ENCODE data around the gene TTC16. TPM values are rescaled to one million over a fixed set of nuclear protein-coding genes. Genes with fewer than 3 reads are reported as not detected.

Gene TTC16, protein sequence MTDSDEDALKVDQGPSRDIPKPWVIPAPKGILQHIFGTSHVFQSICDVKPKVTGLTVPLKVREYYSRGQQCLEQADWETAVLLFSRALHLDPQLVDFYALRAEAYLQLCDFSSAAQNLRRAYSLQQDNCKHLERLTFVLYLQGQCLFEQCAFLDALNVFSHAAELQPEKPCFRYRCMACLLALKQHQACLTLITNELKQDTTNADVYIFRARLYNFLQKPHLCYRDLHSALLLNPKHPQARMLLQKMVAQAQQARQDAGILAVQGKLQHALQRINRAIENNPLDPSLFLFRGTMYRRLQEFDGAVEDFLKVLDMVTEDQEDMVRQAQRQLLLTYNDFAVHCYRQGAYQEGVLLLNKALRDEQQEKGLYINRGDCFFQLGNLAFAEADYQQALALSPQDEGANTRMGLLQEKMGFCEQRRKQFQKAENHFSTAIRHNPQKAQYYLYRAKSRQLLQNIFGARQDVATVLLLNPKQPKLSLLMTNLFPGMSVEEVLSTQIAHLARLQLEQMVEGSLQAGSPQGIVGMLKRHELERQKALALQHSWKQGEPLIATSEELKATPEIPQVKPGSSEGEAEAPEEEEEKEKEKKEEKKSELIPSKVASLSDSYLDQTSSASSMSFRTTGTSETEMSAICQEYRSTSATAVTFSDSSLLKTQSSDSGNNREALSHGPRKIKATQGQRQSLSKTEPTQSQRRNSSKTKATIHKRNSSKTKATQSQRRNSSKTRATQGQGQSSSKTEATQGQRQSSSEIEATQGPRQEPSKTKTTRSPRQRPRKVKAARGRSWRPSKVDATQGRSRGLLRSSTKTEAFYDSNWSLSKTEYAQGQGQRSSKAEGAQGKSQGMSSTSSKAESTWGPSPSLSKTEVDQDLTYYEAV
- polyA plus RNA-seq (2013, experiment 1 of 2) = 0.01 TPM
- polyA plus RNA-seq (2013, experiment 2 of 2) = not detected

- H3K27ac ChIP-seq (ENCODE audit: low read depth, low read length) = no peak within 1 kb of the TSS
- H2BK120ac ChIP-seq (ENCODE audit: low read depth, low read length) = no peak within 1 kb of the TSS
- H3K79me2 ChIP-seq (ENCODE audit: control insufficient read depth, insufficient read depth, low read length) = no peaks in the 10 kb centered on the region
- no peaks in the 10 kb centered on the region for H3K79me1 ChIP-seq (ENCODE audit: low read length)
- no peak within 1 kb of the TSS for H4K5ac ChIP-seq (ENCODE audit: low read length)
- H2AK5ac ChIP-seq (ENCODE audit: low read length) = no peak within 1 kb of the TSS
- H3K4me3 ChIP-seq (ENCODE audit: low read length) = peak within 1 kb of the TSS; percentile 79
- no peak within 1 kb of the TSS for H3K23ac ChIP-seq (ENCODE audit: low read length)
- no peak within 1 kb of the TSS for H3K18ac ChIP-seq (ENCODE audit: low read length)
- peak within 1 kb of the TSS; percentile 78 for H3K9ac ChIP-seq (ENCODE audit: low read length)
- peak within 1 kb of the TSS; percentile 85 for H3K56ac ChIP-seq (ENCODE audit: low read length)
- H3K27me3 ChIP-seq (ENCODE audit: insufficient read depth, low read length, poor library complexity) = no peaks in the 10 kb centered on the region
- no peaks in the 10 kb centered on the region for H3K36me3 ChIP-seq (ENCODE audit: control insufficient read depth, insufficient read depth, low read length)
- H3K4ac ChIP-seq (ENCODE audit: low read depth, low read length) = no peak within 1 kb of the TSS
- H4K8ac ChIP-seq (ENCODE audit: low read depth, low read length) = no peak within 1 kb of the TSS
- no peak within 1 kb of the TSS for H2BK15ac ChIP-seq (replicated peaks; ENCODE audit: low read depth)
- no peaks in the 10 kb centered on the region for H3K4me1 ChIP-seq (ENCODE audit: control insufficient read depth, low read depth, low read length)
- DNase-seq = peak; percentile 98
- H2BK5ac ChIP-seq (ENCODE audit: low read length) = no peak within 1 kb of the TSS
- peak within 1 kb of the TSS; percentile 91 for H3K4me2 ChIP-seq (ENCODE audit: low read length)
- WGBS (ENCODE audit: extremely low coverage, insufficient coverage, low lambda C conversion rate) = no CpG with 5 or more reads among the region's 65 CpGs
Measured at GRCh38 chr9:127715470-127716337, at the start of gene TTC16, which contains the start of gene PTRH1. TTC16 (plus strand) TSS chr9:127716079; CDS start chr9:127716146, 67 bp downstream. PTRH1 (minus strand) TSS chr9:127715663; CDS start chr9:127715639, 24 bp downstream.

DNA sequence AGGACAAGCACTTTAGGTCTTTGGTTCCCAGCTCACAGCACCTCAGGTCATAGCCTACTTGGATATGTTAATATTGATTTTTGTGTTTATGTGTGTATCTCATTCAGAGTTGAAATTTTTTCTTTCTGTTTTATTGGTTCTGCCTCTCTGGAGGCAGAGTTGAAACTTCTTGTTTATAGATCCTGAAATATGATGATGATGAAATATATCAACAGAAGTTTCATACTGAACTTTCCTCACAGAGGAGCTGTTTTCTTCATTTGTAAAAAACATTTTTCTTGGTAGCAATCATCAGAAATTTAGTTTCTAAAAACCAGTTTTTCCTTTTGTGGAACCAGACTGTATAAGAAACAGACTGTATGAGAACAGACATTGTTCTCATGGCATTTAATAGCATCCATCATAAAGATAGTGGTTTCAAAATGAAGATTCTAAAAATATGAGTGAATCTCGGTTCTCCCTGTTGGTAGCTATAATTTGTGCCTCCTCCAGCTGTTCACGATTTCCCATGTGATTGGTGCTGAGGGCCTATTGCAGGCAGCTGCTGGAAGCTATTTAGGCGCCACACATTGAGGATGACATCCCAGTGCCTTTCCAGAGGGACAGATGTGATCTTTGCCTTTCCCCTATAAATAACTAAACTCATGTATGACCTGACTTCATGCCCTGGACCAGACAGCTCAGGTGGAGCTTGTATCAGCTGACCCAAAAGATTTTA is 48.6 kb upstream of the TTC16 start:
- H3K36me3 ChIP-seq (ENCODE audit: control insufficient read depth, insufficient read depth, low read length) = no peaks in the 10 kb centered on the region
- WGBS (ENCODE audit: extremely low coverage, insufficient coverage, low lambda C conversion rate) = no CpG with 5 or more reads among the region's 3 CpGs

DNA sequence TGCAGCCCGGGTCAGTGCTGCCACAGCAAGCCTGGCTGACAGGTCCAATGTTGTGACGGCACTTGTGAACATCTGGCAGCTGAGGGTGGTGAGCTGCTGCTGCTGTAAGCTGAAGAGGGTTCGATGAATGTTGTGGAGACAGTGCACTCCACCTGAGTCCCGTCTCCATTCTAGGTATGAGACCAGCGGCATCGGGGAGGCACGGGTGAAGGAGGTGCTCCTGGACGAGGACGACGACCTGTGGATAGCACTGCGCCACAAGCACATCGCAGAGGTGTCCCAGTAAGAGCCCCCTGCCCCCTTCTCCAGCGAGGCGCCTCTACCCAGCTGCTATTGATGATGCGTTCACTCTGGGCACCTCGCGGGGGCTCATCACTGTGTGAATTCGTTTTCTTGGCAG is 48.0 kb upstream of the TTC16 start:
- no peak for DNase-seq
- no peak overlapping the region for H3K4ac ChIP-seq (ENCODE audit: low read depth, low read length)
- no peak overlapping the region for H3K18ac ChIP-seq (ENCODE audit: low read length)
- no peak overlapping the region for H2AK5ac ChIP-seq (ENCODE audit: low read length)
- H3K79me1 ChIP-seq (ENCODE audit: low read length) = no peaks in the 10 kb centered on the region
- no peak overlapping the region for H3K9ac ChIP-seq (ENCODE audit: low read length)
- no peak overlapping the region for H2BK15ac ChIP-seq (replicated peaks; ENCODE audit: low read depth)
- no peak overlapping the region for H2BK5ac ChIP-seq (ENCODE audit: low read length)
- no peak overlapping the region for H2BK120ac ChIP-seq (ENCODE audit: low read depth, low read length)
- no peaks in the 10 kb centered on the region for H3K27me3 ChIP-seq (ENCODE audit: insufficient read depth, low read length, poor library complexity)
- no peak overlapping the region for H3K4me2 ChIP-seq (ENCODE audit: low read length)
- H3K23ac ChIP-seq (ENCODE audit: low read length) = no peak overlapping the region
- no CpG with 5 or more reads among the region's 18 CpGs for WGBS (ENCODE audit: extremely low coverage, insufficient coverage, low lambda C conversion rate)
- H3K79me2 ChIP-seq (ENCODE audit: control insufficient read depth, insufficient read depth, low read length) = no peaks in the 10 kb centered on the region
- no peaks in the 10 kb centered on the region for H3K36me3 ChIP-seq (ENCODE audit: control insufficient read depth, insufficient read depth, low read length)
- H4K8ac ChIP-seq (ENCODE audit: low read depth, low read length) = no peak overlapping the region
- H4K5ac ChIP-seq (ENCODE audit: low read length) = no peak overlapping the region
- no peak overlapping the region for H3K27ac ChIP-seq (ENCODE audit: low read depth, low read length)
- H3K56ac ChIP-seq (ENCODE audit: low read length) = no peak overlapping the region
- no peaks in the 10 kb centered on the region for H3K4me1 ChIP-seq (ENCODE audit: control insufficient read depth, low read depth, low read length)
- H3K4me3 ChIP-seq (ENCODE audit: low read length) = no peak overlapping the region

More for the DNA sequence above, 48.6 kb upstream of the TTC16 start:
- no peak overlapping the region for H3K27ac ChIP-seq (ENCODE audit: low read depth, low read length)
- no peak overlapping the region for H4K5ac ChIP-seq (ENCODE audit: low read length)
- no peaks in the 10 kb centered on the region for H3K79me1 ChIP-seq (ENCODE audit: low read length)
- H3K27me3 ChIP-seq (ENCODE audit: insufficient read depth, low read length, poor library complexity) = no peaks in the 10 kb centered on the region
- no peak overlapping the region for H3K4me2 ChIP-seq (ENCODE audit: low read length)
- H3K79me2 ChIP-seq (ENCODE audit: control insufficient read depth, insufficient read depth, low read length) = no peaks in the 10 kb centered on the region
- no peak overlapping the region for H3K23ac ChIP-seq (ENCODE audit: low read length)
- no peak overlapping the region for H2AK5ac ChIP-seq (ENCODE audit: low read length)
- H2BK120ac ChIP-seq (ENCODE audit: low read depth, low read length) = no peak overlapping the region
- H3K4ac ChIP-seq (ENCODE audit: low read depth, low read length) = no peak overlapping the region
- no peak overlapping the region for H4K8ac ChIP-seq (ENCODE audit: low read depth, low read length)
- DNase-seq = no peak
- no peak overlapping the region for H2BK15ac ChIP-seq (replicated peaks; ENCODE audit: low read depth)
- H3K4me3 ChIP-seq (ENCODE audit: low read length) = no peak overlapping the region
- H2BK5ac ChIP-seq (ENCODE audit: low read length) = no peak overlapping the region
- H3K4me1 ChIP-seq (ENCODE audit: control insufficient read depth, low read depth, low read length) = no peaks in the 10 kb centered on the region
- no peak overlapping the region for H3K18ac ChIP-seq (ENCODE audit: low read length)
- H3K56ac ChIP-seq (ENCODE audit: low read length) = no peak overlapping the region
- H3K9ac ChIP-seq (ENCODE audit: low read length) = no peak overlapping the region

GRCh38 chr9:127673234-127673633 is 42.6 kb upstream of the TTC16 start:
- no peak overlapping the region for H3K27ac ChIP-seq (ENCODE audit: low read depth, low read length)
- no peaks in the 10 kb centered on the region for H3K79me1 ChIP-seq (ENCODE audit: low read length)
- no peak overlapping the region for H2AK5ac ChIP-seq (ENCODE audit: low read length)
- no CpG with 5 or more reads among the region's 7 CpGs for WGBS (ENCODE audit: extremely low coverage, insufficient coverage, low lambda C conversion rate)
- H3K4me3 ChIP-seq (ENCODE audit: low read length) = no peak overlapping the region
- no peak overlapping the region for H2BK120ac ChIP-seq (ENCODE audit: low read depth, low read length)
- H3K4me1 ChIP-seq (ENCODE audit: control insufficient read depth, low read depth, low read length) = no peaks in the 10 kb centered on the region
- H3K79me2 ChIP-seq (ENCODE audit: control insufficient read depth, insufficient read depth, low read length) = no peaks in the 10 kb centered on the region
- no peak overlapping the region for H4K5ac ChIP-seq (ENCODE audit: low read length)
- H2BK5ac ChIP-seq (ENCODE audit: low read length) = no peak overlapping the region
- no peak overlapping the region for H4K8ac ChIP-seq (ENCODE audit: low read depth, low read length)
- no peak overlapping the region for H3K18ac ChIP-seq (ENCODE audit: low read length)
- no peak overlapping the region for H3K4ac ChIP-seq (ENCODE audit: low read depth, low read length)
- H3K23ac ChIP-seq (ENCODE audit: low read length) = no peak overlapping the region
- no peak overlapping the region for H3K9ac ChIP-seq (ENCODE audit: low read length)
- no peak overlapping the region for H3K56ac ChIP-seq (ENCODE audit: low read length)
- no peak for DNase-seq
- H3K36me3 ChIP-seq (ENCODE audit: control insufficient read depth, insufficient read depth, low read length) = no peaks in the 10 kb centered on the region
- H3K27me3 ChIP-seq (ENCODE audit: insufficient read depth, low read length, poor library complexity) = no peaks in the 10 kb centered on the region
- no peak overlapping the region for H2BK15ac ChIP-seq (replicated peaks; ENCODE audit: low read depth)
- H3K4me2 ChIP-seq (ENCODE audit: low read length) = no peak overlapping the region

DNA sequence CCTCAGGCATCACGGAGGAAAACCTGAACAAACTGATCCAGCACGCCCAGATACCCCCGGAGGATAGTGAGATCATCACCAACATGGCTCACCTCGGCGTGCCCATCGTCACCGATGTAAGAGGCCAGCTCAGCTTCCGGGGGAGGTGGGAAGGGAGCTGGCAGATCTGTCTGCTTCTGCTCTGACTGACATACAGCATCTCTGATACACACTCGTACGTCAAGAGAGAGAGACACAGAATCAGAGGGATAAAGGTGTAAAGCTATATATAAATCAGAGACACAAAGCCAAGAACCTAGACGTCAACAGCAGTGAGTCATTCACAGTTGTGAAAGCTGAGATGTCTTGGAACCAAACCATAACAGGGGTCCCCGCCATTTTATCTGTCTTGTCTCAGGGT is 39.2 kb upstream of the TTC16 start:
- Histone ChIP-seq H3K27me3 (ENCODE audit: insufficient read depth, low read length, poor library complexity) (no peaks in the 10 kb centered on the region), H4K5ac (ENCODE audit: low read length) (no peak overlapping the region), H3K4ac (ENCODE audit: low read depth, low read length) (no peak overlapping the region), H3K18ac (ENCODE audit: low read length) (no peak overlapping the region), H3K27ac (ENCODE audit: low read depth, low read length) (no peak overlapping the region), H3K56ac (ENCODE audit: low read length) (no peak overlapping the region), H3K79me2 (ENCODE audit: control insufficient read depth, insufficient read depth, low read length) (no peaks in the 10 kb centered on the region), H2AK5ac (ENCODE audit: low read length) (no peak overlapping the region), H3K4me2 (ENCODE audit: low read length) (no peak overlapping the region), H3K23ac (ENCODE audit: low read length) (no peak overlapping the region), H3K9ac (ENCODE audit: low read length) (no peak overlapping the region), H2BK120ac (ENCODE audit: low read depth, low read length) (no peak overlapping the region), H2BK15ac (replicated peaks; ENCODE audit: low read depth) (no peak overlapping the region), H3K79me1 (ENCODE audit: low read length) (no peaks in the 10 kb centered on the region), H3K36me3 (ENCODE audit: control insufficient read depth, insufficient read depth, low read length) (no peaks in the 10 kb centered on the region), H4K8ac (ENCODE audit: low read depth, low read length) (no peak overlapping the region), H3K4me1 (ENCODE audit: control insufficient read depth, low read depth, low read length) (no peaks in the 10 kb centered on the region), H2BK5ac (ENCODE audit: low read length) (no peak overlapping the region), H3K4me3 (ENCODE audit: low read length) (no peak overlapping the region)
- no peak for DNase-seq
- no CpG with 5 or more reads among the region's 12 CpGs for WGBS (ENCODE audit: extremely low coverage, insufficient coverage, low lambda C conversion rate)
